ENCODE results near the gene PAPSS1. TPM values are rescaled to one million over a fixed set of nuclear protein-coding genes. Genes with fewer than 3 reads are reported as not detected.

The PAPSS1 gene
- total and polyA plus RNA-seq, 7 donors: 20.6 to 30.0 (median 25.5) TPM

DNA sequence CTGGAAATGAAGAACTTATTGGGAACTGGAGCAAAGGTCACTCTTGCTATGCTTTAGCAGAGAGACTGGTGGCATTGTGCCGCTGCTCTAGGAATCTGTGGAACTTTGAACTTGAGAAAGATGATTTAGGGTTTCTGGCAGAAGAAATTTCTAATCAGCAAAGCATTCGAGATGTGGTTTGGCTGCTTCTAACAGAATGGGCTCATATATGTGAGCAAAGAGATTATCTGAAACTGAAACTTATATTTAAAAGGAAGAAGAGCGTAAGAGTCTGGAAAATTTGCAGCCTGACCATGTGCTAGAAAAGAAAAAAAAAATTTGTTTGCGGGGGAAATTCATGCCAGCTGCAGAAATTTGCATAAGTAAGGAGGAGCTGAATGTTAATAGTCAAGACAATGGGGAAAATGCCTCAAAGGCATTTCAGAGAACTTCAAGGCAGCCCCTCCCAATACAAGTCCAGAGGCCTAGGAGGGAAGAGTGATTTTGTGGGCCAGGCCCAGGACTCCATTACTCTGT is 35.9 kb upstream of the PAPSS1 start:
- no peak for DNase-seq
- intact Hi-C loops (cut with DNase I): loop anchor here (5.0 kb wide), 1 partner anchor 66 kb away; the partner anchor contains the start of gene SGMS2
- TF ChIP-seq EP300 (IDR thresholded peaks at IDR 0.05): no peak
- TF ChIP-seq POLR2A (IDR thresholded peaks at IDR 0.05): no peak
- no peak for TF ChIP-seq CTCF (IDR thresholded peaks at IDR 0.05)
- Histone ChIP-seq H3K4me3 (no peak overlapping the region), H3K36me3 (no peaks in the 10 kb centered on the region), H3K27ac (no peak overlapping the region), H3K9me3 (no peaks in the 10 kb centered on the region), H3K4me1 (peaks cover 0 to 4% (median 0%) of the 10 kb centered on the region in 4 donors), H3K27me3 (no peaks in the 10 kb centered on the region)
- WGBS, 2 donors: 52 to 66% methylated on average over 4 of the region's 4 CpGs

GRCh38 chr4:107751670-107752069 is 31.6 kb upstream of the PAPSS1 start:
- no peaks in the 10 kb centered on the region for H3K9me3 ChIP-seq
- no peak overlapping the region for H3K27ac ChIP-seq
- TF ChIP-seq POLR2AphosphoS5 (IDR thresholded peaks at IDR 0.05) (no peak), POLR2A (IDR thresholded peaks at IDR 0.05) (no peak), EP300 (IDR thresholded peaks at IDR 0.05) (no peak), CTCF (IDR thresholded peaks at IDR 0.05) (no peak)
- no peaks in the 10 kb centered on the region for H3K27me3 ChIP-seq
- no peaks in the 10 kb centered on the region for H3K36me3 ChIP-seq
- intact Hi-C loops (cut with DNase I): no loop called here
- no peak for DNase-seq
- no peak overlapping the region for H3K4me3 ChIP-seq
- no peaks in the 10 kb centered on the region for H3K4me1 ChIP-seq
- 67 to 72% methylated on average over 2 of the region's 2 CpGs for WGBS, 2 donors

GRCh38 chr4:107747748-107748486 is 27.9 kb upstream of the PAPSS1 start:
- Histone ChIP-seq H3K4me1 (no peaks in the 10 kb centered on the region), H3K4me3 (no peak overlapping the region), H3K27me3 (no peaks in the 10 kb centered on the region), H3K9me3 (no peaks in the 10 kb centered on the region), H3K27ac (no peak overlapping the region), H3K36me3 (no peaks in the 10 kb centered on the region)
- intact Hi-C loops (cut with DNase I): no loop called here
- TF ChIP-seq POLR2AphosphoS5 (IDR thresholded peaks at IDR 0.05) (no peak), POLR2A (IDR thresholded peaks at IDR 0.05) (no peak), EP300 (IDR thresholded peaks at IDR 0.05) (no peak), CTCF (IDR thresholded peaks at IDR 0.05) (no peak)
- no peak for DNase-seq
- WGBS, 2 donors: 75 to 81% methylated on average over 5 of the region's 5 CpGs

- Histone ChIP-seq H3K36me3 (no peaks in the 10 kb centered on the region), H3K27me3 (no peaks in the 10 kb centered on the region), H3K4me3 (no peak overlapping the region), H3K4me1 (peaks cover 0 to 8% (median 6%) of the 10 kb centered on the region in 4 donors), H3K9me3 (no peaks in the 10 kb centered on the region), H3K27ac (no peak overlapping the region)
- TF ChIP-seq POLR2A (IDR thresholded peaks at IDR 0.05): no peak
- no peak for TF ChIP-seq CTCF (IDR thresholded peaks at IDR 0.05)
- no peak for TF ChIP-seq POLR2AphosphoS5 (IDR thresholded peaks at IDR 0.05)
- TF ChIP-seq EP300 (IDR thresholded peaks at IDR 0.05): no peak
- intact Hi-C loops (cut with DNase I): no loop called here
- 83 to 89% methylated on average over 1 of the region's 1 CpG for WGBS, 2 donors
- no peak for DNase-seq
These were observed 26.1 kb upstream of the PAPSS1 start for GRCh38 chr4:107746161-107746560.
